NCI-H2227 (cell line): ENCODE measurements around the gene ABCC9.

Source experiments
- DNase-seq: peaks from one replicate; lab custom pipeline; 2025; ENCODE audit not compliant: unreplicated experiment; lab: John Stamatoyannopoulos, UW

The ABCC9 gene

DNA sequence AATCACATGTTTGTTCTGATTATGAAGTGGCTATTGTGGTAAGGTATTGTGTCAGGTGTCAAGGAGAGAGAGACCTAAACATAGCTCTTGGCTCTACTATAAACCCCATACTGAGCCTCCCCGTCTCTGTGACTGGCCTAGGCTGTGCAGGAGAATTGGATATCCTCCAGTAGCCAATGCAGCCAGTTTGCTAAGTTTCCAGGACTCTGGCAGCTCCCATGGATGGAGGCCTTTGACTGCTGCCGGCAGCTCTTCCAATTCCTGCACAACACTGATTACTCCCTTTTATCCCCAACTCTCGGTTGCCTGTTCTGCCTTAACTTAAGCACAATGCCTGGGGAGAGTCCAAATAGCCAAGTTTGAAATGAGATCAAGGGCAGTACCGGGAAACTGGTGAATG, 59.3 kb downstream of the ABCC9 start:
- no peak for DNase-seq

DNA sequence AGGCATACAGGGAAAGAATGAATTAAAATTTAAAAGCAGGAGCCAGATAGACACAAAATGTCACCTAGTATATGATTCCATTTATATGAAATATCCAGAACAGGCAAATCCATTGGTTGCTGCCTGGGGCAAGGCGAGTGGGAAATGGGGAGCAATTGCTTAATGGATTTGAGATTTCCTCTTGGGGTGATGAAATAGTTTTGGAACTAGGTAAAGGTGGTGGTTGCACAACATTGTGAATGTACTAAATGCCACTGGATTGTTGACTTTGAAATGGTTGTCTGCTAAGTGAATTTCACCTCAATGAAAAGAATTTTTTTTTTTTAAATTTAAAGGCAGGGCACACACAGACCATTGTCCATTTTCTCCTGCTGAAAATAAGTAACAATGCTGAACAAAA, 61.9 kb downstream of the ABCC9 start:
- no peak for DNase-seq

DNA sequence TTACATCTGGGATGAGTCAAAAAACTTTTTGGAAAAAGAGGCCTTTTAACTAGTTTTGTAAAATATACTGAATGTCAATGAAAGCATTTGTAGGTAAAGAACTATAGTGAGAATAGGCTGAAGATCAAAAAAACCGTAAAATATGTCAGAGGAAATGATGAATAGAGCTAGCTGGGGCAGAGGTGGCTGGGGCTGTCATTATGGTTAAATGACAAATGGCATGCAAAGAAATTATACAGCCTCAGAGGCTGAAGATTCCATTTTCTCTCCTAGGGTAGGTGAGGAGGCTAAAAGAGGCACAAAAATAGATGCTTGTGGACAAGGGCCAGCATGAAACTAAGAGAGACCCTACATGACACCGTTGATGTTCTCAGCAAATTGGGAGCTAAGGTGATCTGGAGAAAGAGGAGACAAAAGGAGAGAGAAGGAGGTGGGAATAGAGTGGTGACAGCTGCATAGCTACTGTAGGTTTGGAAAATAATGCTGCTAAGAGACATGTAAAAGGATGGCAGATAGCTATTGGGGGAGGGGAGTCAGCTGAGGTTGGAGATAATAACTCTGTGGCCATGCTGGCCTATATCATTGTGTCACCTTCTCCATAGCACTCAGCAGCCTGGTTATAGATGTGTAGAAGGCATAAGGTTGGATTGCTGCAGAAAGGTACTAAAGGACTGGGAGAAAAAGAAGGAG, 63.8 kb downstream of the ABCC9 start:
- no peak for DNase-seq

DNA sequence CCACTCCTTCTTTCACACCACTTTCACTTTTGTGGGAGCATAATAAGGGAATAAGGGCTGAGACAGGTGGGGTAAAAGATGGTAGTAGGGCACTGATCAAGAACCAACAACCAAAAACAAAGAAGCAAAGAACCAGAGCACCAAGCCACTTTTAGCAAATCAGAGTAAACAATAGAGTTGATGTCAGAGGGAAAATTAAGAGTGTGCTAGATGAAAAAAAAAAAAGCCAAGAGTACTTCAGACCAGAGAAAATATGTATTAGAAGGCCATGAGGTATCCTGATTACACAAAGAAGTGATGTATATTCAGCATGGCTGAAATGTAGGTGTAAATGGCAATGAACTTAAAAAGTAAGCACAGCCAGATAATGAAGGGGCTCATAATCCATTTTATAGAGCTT, 75.4 kb downstream of the ABCC9 start:
- DNase-seq: no peak

DNA sequence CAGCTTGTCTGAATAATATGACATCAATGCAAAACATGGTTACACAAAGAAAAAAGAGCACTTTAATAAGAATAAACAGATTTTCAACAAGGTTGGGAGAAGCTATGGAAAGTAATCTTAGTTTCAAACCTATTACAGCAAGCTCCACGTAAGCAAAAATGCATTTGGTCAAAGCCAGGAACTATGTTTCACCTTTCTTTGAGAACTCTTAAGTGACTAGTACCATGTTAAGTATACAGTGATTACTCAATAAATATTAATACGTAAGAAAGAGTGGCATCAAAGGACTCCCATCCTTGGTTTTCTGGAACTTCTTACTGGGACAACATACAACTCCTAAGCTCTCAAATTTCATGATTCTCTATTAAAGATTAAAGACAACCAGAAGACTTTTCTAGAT, 80.7 kb downstream of the ABCC9 start:
- DNase-seq: no peak

DNA sequence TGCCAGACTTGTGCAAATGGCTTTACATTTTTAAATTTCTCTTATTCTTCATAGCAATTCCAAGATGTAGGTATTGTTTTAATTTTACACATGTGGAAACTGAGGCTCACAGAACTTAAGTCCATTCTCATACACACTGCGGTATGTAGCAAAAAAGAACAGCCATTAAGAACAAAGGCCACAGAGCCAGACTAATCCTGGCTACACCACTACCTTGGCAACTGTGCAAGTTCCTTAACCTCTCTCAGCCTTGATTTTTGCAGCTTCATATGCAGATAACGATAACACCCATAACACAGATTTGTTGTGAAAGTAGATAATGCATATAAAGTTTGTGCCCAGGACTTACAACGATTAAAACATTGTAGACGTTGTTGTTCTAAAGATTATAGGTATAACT, 81.1 kb downstream of the ABCC9 start:
- DNase-seq: no peak

DNA sequence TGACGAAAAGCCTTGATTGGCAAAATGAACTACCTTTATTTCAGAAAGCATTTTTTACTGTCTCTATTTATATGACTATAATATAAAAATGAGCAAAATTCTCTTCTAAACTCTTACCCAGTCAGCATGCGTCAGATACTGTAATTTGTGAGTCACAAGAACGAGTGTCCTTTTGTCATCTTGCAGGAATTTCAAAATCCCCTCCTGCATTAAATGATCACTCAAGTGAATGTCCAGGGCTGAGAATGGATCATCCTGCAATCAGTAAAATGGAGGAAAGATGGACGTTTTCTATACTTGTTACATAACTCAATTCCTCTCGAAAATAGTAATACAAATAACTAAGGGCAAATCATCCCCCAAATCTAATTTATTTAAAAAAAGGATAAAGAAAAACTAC, 89.0 kb downstream of the ABCC9 start:
- DNase-seq: no peak

DNA sequence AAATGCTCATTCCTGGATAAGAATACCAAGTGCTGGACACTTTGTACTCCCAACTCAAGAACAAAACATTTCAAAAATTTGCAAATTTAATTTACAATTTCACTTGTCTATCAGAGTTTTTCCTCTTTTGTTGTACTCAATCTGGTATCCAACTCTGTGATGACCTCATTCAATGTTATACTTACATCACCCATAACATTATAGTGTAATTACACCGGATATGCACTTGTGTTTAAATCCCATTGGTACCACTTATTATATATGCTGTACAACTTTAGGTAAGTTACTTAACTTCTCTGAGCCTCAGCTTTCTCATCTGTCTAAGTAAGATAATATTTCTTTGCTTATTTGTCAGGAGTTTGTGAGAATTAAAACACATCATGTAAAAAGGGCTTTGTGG, 90.1 kb downstream of the ABCC9 start:
- no peak for DNase-seq

DNA sequence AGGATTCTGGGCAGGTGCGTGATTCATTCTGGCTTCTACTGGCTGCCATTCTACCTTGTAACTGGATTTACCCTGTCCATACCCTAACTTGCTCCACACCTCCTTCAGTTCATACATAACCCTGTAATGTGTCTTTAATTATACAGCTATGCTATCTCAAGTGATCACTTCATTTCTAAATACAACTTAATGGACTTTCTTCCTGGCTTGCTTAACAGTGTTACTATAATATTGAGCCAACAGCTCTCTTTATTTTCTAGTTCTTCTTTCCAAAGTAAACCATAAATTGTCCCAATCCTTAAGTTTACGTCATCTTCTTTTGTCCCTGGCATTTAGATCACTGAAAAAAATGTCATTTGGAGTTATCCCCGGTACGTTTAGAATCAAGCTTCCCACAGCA, 90.8 kb downstream of the ABCC9 start:
- DNase-seq: no peak

DNA sequence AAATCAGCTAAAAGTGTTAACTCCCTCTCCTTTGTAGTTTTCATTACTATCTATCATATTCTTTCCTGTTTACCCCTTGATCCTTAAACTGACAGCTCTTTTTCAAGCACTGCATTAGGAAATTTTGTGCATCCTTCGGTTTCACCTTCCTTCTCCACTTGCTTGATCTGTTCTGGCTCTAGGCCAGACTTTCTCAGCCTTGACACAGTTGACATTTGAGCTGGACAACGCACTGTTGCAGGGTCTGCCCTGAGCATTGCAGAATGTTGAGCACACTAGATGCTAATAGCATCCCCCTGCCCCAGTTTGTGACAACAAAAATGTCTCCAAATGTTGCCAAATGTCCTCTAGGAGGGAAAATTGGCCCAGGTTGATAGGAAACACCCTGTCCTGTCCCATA, 91.3 kb downstream of the ABCC9 start:
- DNase-seq: no peak

DNA sequence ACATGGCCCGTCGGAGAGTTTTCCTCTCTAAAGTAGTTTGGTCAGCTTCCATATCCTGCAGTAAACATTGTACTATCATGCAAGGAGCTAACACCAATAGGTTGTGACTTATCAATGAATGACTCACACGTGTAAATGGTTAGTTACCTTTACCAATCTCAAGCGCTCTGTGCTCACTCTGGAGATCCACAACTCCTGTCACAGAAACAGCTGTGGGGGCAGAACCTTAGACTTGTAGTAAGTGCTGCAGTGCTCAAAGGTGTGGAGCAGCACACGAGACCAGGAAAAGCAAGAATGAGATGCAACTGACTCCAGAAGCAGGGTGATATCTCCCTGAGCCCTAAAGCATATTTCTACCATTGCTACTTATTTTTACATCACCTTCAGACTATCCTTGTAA, 93.0 kb downstream of the ABCC9 start:
- DNase-seq: no peak

DNA sequence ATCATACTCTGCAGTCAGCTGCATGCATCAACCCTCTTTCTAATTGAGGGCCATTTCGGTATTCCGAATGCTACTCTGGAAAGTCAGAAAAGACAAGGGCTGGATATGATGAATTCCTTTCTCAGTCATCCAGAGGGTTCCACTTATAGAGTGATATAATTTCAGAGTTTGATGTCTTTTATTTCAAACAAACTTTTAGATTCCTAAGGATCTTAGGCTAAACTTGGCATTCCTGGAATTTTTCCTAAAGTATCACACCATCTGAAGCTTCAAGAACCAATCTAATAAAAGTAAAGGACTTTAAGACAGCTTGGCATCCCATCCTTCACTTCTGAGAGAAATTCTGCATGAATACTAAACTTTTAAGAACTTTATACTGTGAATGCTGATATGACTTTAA, 97.4 kb downstream of the ABCC9 start:
- DNase-seq: no peak

DNA sequence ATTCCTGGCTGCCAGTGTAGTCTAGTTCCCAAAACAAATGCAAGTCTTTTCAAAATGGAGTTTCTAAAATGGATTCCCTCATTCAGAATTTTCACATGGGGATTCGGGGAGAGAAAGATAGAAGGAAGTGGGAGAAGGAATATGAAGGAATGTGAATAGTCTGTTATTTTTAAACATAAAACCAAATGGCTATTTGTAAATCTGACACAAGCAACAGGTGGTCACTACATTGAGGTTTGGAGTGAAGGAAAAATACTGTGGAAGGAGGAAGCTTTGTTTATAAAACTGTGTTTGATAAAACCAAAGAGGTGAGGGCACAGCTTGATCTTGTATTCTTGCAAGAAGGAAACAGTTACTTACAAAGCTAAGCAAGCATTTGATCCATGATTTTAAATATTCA, 101.5 kb downstream of the ABCC9 start:
- DNase-seq: no peak

DNA sequence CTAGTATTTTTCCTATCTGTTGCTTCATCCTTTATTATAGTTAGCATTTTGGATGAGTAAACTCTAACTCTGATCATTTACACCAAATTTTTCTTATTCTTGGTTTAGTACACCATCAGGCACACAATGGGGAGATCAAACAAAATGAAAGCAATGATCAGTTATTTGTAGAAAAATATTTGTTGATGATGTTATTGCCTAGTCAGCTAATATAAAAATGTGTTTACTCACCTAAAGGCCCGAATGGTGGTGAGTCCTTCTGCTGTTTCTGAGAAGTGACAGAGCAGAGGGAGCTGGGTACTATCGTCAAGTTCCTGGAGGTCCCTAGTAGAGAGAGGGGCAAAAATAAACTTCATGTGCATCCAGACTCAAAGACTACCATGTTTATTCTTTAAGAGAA, 103.4 kb downstream of the ABCC9 start:
- no peak for DNase-seq

DNA sequence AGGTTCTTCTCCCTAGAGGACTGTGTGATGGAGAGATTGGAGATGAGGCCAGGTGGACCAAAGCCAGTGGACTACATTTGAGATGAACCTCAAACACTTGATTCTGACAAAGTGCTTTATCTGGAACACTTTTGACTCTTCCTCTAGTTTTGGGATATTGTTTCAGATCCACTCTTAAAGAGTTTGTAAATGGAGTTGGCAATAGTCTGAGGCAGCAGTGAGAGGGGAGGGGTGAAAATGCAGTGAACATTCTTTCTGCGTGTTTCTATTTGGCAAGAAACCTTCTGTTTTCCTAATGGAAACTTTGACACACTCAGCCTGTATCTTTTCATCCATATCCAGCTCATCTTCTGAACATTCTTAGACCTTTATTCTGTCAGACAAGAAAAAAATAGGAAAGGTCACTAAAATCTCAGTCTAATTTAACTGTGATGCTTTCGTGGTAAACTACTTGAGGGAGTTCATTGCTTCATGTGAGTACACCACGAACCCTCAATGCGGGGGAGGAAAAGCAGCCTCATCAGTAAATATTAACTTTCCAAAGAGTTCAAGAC, 109.4 kb downstream of the ABCC9 start:
- no peak for DNase-seq

DNA sequence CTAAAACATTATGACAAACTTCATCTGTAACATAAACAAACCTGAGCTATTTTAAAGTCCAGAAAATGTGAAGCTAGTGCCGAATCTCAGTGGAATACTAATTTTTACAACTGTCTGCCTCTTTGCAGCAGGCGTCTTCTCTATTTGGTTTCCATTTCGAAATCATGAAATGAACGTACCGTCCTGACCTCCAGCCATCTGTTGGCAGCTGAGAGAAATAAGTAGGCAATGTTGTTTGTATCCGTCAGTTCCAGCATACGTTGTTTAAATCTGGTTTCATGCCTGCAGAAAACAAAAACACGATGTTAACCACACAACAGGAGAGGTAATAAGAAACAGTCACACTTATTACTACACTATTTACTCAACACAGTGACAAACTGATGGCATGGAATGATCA, 112.4 kb downstream of the ABCC9 start:
- no peak for DNase-seq

DNA sequence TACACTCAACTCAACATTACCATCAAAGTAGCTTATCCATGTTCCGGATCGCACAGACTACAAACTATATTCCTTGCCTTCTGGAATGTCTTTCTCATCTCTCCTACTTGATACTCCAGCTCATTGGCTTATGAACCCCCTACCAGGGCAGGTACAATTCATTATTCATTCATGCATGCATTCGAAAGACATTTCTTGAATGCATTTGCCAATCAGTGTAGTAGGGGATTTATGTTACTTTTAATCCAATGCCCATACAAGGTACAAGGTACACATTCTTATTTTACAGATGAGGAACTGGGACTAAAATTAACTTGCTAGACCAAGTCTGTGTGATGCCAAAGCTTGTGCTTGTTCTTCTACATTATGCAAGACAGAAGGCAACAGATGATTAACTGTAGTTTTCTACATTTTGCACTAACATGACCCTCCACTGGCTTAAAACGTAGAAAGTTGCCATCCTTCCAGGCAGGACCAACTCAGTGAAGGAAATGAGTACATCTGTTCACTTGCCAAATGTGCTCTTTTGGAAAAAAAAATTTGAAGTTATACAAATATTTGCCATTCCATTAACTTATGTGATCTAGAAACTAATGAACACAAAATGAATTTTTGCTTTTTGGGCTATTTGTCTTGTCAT, 113.0 kb downstream of the ABCC9 start:
- no peak for DNase-seq

DNA sequence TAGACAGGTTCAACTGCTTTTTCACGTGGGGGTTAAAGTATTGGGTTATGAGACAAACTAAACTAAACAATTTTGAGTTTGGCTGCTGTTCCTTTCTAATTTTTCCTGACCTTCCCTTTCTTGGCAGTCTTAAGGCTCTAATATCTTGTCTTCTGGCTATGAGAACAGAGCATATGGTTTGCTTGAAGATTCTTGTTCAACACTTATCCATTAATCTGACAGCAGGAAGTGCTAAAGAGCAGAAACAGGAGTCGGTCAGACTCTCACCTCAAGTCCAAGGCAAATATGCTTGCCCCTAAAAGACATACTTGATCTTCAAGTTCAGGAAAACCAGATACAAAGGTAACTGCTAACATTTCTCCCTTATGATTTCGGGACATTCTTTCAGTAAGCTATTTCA, 114.1 kb downstream of the ABCC9 start:
- DNase-seq: no peak

DNA sequence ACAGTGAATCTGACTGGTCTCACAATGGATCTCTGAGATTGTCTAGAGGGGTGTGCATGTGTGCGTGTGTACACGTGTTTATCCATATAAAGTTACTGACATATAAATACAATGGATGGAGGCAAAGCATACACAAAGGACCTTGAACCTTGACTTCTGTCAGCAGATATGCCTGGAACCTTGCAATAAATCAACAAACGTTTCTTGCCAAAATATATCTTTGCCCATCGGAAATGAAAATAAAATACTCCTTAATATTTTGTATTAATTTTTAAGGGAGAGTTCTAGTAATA, 114.7 kb downstream of the ABCC9 start:
- DNase-seq: no peak

DNA sequence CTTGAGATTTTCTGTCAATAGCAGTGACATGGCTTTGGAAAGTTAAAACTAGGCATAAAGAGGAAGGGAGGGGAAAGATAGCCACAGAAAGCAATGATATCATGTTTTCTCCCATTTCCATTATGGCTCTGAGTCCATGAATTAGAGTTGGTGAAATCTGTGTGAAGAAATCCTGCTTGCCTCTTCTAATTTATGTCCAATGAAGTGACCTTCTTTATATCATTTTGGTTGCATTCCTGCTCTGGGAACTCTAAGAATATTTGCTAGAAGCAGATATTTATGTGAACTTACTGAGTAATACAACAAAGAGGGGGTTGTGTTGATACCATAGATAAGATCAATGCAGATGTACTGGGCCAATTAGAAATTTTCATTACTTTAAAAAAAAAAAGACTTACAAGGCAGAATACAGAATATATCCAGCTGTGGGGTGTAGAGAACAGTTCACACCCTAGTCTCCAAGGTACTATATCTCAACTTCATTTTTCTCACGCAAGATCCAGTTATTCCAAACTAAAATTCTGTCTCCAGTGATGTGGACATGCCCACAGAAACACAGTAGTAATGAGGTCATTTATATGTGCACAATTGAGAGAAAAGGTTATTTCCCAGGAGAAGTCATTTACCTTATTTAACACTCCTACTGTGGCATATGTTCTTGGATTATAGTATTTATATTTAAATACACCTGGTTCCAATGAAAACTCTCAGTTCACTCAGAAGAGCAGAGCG, 115.2 kb downstream of the ABCC9 start:
- DNase-seq: no peak

DNA sequence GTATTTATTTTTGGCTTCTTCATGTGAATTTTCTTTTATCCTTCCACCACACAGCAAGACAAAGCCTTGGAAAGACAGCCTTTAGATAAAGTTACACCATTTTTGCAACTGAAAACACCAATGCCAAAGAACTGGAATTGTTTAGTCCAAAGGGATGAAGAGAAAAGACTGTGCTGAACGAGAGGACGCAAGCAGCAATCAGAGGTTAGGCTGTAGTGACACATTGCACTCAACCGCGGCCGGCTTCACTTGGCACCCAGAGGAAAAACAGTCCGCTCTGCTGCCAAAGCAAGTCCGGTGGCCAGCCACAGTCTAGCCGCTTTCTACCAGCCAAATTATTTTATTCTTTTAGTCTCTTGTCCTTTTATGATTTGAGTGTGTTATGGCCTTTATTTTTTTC, 117.6 kb downstream of the ABCC9 start:
- no peak for DNase-seq

DNA sequence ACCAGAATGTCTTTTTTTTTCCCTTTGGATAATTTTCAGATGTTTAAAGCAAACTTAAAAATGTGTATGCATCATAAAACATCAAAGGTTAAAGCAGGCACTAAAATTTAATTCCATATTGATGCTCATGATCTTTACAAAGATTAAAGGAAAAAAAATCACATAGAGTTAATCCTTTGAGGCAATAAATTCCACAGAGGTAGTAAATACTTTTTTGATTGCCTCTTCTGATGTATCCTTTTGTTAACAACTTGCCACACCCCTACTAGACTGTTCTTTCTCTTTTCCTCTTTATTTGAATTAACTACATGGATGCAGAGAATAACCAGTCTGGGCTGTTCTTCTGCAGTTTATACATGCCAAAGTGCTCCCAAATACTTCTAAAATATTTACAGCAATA, 121.5 kb downstream of the ABCC9 start:
- DNase-seq: no peak
